Caki2 (cell line): ENCODE results near the gene TTBK2. TPM values are rescaled to one million over a fixed set of nuclear protein-coding genes. Genes with fewer than 3 reads are reported as not detected.
"Not testable (repeated sequence)": the region's sequence is repeated elsewhere in the genome, so short reads cannot be mapped to it uniquely, and the experiment has no call there.

Source experiments
- DNase-seq: peaks from one replicate; pipeline ENCODE4 v3.0.0-alpha.2; 2015; ENCODE audit warnings: low read depth
- in situ Hi-C: cut with HindIII; loops from 2 replicates; pipeline ENCODE4 v1.10.0; 2016; ENCODE audit warnings: low sequenced_read_pairs, low pct_unique_long_range_greater_than_20kb, mixed read lengths
- total RNA-seq: library from RNA; depleted of rRNA; stranded (reverse); fragments of >200 nt; shearing (Covaris generic); gene quantifications from 2 replicates; pipeline ENCODE4 v1.2.3, GENCODE V29; 2014; ENCODE audit warnings: low replicate concordance

The TTBK2 gene
- total RNA-seq, 1 experiment from 2014 or later, result 7.4 TPM

GRCh38 chr15:42788725-42789124 lies 131.9 kb downstream of the TTBK2 start:
- in situ Hi-C loops, result no loop called here
- no peak for DNase-seq

GRCh38 chr15:42786978-42787377 lies 133.6 kb downstream of the TTBK2 start:
- no peak for DNase-seq
- in situ Hi-C loops, result no loop called here

- in situ Hi-C loops, result no loop called here
- no peak for DNase-seq
Observed at GRCh38 chr15:42785569-42785968, 135.0 kb downstream of the TTBK2 start.

GRCh38 chr15:42784705-42785104 lies 135.9 kb downstream of the TTBK2 start:
- in situ Hi-C loops, result no loop called here
- no peak for DNase-seq

- in situ Hi-C loops, result no loop called here
- no peak for DNase-seq
Observed at GRCh38 chr15:42782716-42783115, 137.9 kb downstream of the TTBK2 start.

GRCh38 chr15:42775416-42775815 lies 145.2 kb downstream of the TTBK2 start:
- DNase-seq, result no peak
- in situ Hi-C loops, result no loop called here

GRCh38 chr15:42772901-42773300 lies 147.7 kb downstream of the TTBK2 start:
- in situ Hi-C loops, result no loop called here
- no peak for DNase-seq

- no peak for DNase-seq
- in situ Hi-C loops, result no loop called here
Observed at GRCh38 chr15:42772144-42772543, 148.4 kb downstream of the TTBK2 start.

GRCh38 chr15:42766109-42766508 lies 154.5 kb downstream of the TTBK2 start:
- in situ Hi-C loops, DNase-seq: not testable (repeated sequence)

- DNase-seq, in situ Hi-C loops: not testable (repeated sequence)
Observed at GRCh38 chr15:42764154-42764731, 156.3 kb downstream of the TTBK2 start.

GRCh38 chr15:42761813-42762212 lies 158.8 kb downstream of the TTBK2 start:
- DNase-seq, in situ Hi-C loops: not testable (repeated sequence)

GRCh38 chr15:42760759-42761158 lies 159.8 kb downstream of the TTBK2 start:
- in situ Hi-C loops, result no loop called here
- no peak for DNase-seq

- in situ Hi-C loops, result no loop called here
- no peak for DNase-seq
Observed at GRCh38 chr15:42759093-42759492, 161.5 kb downstream of the TTBK2 start.

GRCh38 chr15:42750306-42750705 lies 170.3 kb downstream of the TTBK2 start:
- no peak for DNase-seq
- in situ Hi-C loops, result no loop called here

- DNase-seq, result no peak
- in situ Hi-C loops, result no loop called here
Observed at GRCh38 chr15:42749266-42749665, 171.3 kb downstream of the TTBK2 start.

- in situ Hi-C loops, result no loop called here
Observed at GRCh38 chr15:42744195-42744594, 176.4 kb downstream of the TTBK2 start.

GRCh38 chr15:42742149-42742548 lies 178.4 kb downstream of the TTBK2 start:
- in situ Hi-C loops, result no loop called here
- no peak for DNase-seq

More at GRCh38 chr15:42744195-42744594, 176.4 kb downstream of the TTBK2 start:
- no peak for DNase-seq

- in situ Hi-C loops, result no loop called here
Observed at GRCh38 chr15:42741710-42742109, 178.9 kb downstream of the TTBK2 start.

GRCh38 chr15:42737529-42738328 lies 182.8 kb downstream of the TTBK2 start:
- peak; percentile 23 for DNase-seq

More at GRCh38 chr15:42741710-42742109, 178.9 kb downstream of the TTBK2 start:
- no peak for DNase-seq

More at GRCh38 chr15:42737529-42738328, 182.8 kb downstream of the TTBK2 start:
- in situ Hi-C loops, result no loop called here
